ENCODE results near the gene INPP4A. TPM values are rescaled to one million over a fixed set of nuclear protein-coding genes. Genes with fewer than 3 reads are reported as not detected.

The INPP4A gene
- total RNA-seq, 4 donors from 2014 or later = 7.4 to 17.9 (median 9.4) TPM

DNA sequence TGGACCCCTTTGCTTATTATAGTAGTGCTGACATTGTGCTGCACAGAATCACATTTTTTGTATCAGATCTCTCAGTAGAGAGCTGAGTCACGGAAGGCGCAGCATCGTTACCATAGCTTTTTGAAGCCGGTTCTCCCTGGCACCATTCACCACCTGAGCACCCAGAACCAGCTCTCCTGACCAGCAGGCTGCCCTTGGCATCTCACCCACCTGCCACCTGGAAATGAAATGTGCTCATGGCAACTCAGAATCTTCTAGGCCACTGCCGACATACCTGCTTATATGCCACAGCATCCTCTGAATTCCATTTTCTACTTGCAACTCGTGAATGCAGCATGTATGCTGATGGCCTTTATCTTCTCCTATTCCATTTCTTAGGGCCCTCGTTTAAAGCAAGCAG is 100.9 kb downstream of the INPP4A start:
- H3K27me3 ChIP-seq = no peaks in the 10 kb centered on the region
- H3K4me1 ChIP-seq = no peaks in the 10 kb centered on the region
- intact Hi-C loops (cut with DNase I) = no loop called here
- TF ChIP-seq POLR2A (IDR thresholded peaks at IDR 0.05) = no peak
- TF ChIP-seq, protein P1, sequence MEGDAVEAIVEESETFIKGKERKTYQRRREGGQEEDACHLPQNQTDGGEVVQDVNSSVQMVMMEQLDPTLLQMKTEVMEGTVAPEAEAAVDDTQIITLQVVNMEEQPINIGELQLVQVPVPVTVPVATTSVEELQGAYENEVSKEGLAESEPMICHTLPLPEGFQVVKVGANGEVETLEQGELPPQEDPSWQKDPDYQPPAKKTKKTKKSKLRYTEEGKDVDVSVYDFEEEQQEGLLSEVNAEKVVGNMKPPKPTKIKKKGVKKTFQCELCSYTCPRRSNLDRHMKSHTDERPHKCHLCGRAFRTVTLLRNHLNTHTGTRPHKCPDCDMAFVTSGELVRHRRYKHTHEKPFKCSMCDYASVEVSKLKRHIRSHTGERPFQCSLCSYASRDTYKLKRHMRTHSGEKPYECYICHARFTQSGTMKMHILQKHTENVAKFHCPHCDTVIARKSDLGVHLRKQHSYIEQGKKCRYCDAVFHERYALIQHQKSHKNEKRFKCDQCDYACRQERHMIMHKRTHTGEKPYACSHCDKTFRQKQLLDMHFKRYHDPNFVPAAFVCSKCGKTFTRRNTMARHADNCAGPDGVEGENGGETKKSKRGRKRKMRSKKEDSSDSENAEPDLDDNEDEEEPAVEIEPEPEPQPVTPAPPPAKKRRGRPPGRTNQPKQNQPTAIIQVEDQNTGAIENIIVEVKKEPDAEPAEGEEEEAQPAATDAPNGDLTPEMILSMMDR (IDR thresholded peaks at IDR 0.05) = no peak
- H3K27ac ChIP-seq = no peak overlapping the region
- no peak overlapping the region for H3K4me3 ChIP-seq
- H3K36me3 ChIP-seq = peaks cover 4 to 89% (median 13%) of the 10 kb centered on the region in 3 donors
- WGBS, 2 donors = 85 to 93% methylated on average over 7 of the region's 7 CpGs
- DNase-seq = no peak
- no peaks in the 10 kb centered on the region for H3K9me3 ChIP-seq

DNA sequence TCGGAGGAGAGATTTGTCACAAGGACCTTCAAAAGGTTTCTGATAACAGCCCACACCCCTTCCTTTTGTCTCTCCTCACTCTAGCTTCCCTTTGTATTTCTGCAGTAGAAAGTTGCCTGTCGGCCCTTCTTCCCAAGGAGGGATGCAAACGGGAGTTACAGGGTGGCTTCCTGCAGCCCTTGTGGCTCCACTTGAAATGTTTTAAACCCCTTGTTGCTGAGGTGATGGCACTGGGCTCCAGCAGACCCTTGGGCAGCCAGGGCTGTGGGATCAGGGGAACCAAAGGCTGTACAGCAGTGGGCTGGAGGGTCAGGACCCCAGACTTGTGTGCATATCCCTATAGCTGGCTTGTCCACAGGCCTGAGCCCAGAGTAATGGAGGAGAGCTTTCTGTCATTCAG is 101.5 kb downstream of the INPP4A start:
- Histone ChIP-seq H3K9me3 (no peaks in the 10 kb centered on the region), H3K27ac (no peak overlapping the region), H3K4me1 (no peaks in the 10 kb centered on the region), H3K4me3 (no peak overlapping the region), H3K36me3 (peaks cover 4 to 91% (median 13%) of the 10 kb centered on the region in 3 donors), H3K27me3 (no peaks in the 10 kb centered on the region)
- DNase-seq = no peak
- no peak for TF ChIP-seq POLR2A (IDR thresholded peaks at IDR 0.05)
- TF ChIP-seq, protein P1 (IDR thresholded peaks at IDR 0.05) = no peak
- intact Hi-C loops (cut with DNase I) = no loop called here
- WGBS, 2 donors = 96 to 100% methylated on average over 1 to 3 of the region's 3 CpGs

DNA sequence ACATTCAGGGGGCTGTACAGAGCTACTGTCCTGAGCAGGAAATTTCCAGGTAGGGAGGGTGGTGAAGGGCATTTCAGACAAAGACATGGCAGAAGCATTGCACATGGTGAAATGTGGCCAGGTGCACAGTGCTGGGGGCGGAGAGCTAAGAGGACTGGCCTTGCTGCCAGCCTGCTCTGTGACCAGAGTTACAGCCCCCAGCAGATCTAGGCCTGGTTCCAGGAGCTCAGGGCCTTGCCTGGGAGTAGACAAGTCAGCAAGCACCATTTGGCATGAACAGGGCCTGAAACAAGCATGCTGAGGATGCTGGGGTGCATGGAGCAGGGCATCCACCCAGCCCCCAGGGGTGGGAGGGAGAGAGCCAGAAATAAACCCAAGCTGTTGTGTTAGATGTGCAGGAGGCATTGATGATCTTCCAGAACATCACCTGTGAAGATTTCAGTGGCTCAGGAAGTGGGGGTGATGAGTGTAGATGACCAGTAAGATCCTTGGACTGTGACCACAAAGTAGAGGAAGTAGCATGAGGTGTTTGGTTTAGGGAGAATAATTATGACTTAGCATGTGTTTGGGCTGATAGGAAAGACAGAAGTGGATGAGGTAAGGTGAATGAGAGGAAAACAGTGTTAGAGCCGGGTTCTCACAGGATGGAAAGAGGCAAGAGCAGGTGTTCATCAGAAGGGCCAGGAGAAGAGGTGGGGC is 102.6 kb downstream of the INPP4A start:
- DNase-seq = no peak
- 83 to 88% methylated on average over 1 to 2 of the region's 2 CpGs for WGBS, 2 donors
- Histone ChIP-seq H3K4me1 (no peaks in the 10 kb centered on the region), H3K4me3 (no peak overlapping the region), H3K36me3 (peaks cover 4 to 93% (median 13%) of the 10 kb centered on the region in 3 donors), H3K27me3 (no peaks in the 10 kb centered on the region), H3K9me3 (no peaks in the 10 kb centered on the region), H3K27ac (no peak overlapping the region)
- intact Hi-C loops (cut with DNase I) = no loop called here
- TF ChIP-seq POLR2A (IDR thresholded peaks at IDR 0.05) = no peak
- TF ChIP-seq, protein P1 (IDR thresholded peaks at IDR 0.05) = no peak

DNA sequence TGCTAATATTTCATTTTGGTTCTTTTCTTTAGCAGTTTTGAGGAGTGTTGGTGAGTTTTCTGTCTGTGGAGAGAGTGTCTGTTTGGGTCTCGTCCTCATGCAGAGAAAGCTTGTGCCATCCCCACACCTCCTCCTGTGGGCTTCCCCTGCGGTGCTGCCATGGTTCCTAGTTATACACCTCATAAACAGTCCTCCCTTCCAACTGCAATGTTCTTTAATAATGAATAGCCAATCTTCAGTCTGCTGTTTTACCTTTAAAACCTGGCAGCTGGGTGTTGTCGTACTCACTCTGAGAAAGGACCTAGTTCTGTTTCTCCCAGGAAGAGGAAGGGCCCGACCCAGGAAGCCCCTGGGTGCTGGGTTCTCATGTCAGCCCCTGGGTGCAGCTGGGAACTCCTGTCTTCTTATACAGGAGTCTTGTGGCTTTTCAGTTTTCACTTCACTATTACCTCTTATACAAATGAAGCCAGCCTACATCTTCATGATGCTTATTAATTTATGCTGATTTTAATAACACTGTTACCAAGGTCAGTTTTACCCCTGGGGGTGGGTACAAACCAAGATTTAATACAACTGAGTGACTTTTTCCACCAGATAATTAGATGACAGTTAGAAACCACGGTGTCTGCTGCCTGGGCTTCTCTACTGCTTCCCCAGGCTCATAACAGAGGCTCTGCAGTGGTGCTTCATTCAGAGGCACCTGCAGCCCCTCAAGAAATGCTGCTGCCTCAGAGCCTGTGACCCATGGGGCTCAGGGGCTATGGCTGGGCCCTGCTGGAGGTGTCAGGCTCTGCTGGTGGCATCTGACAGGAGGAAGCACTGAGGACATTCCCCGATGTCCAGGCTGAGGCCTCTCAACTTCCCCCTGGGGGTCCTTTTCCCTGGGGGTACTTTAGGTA is 104.5 kb downstream of the INPP4A start:
- Histone ChIP-seq H3K36me3 (peaks cover 4 to 98% (median 13%) of the 10 kb centered on the region in 3 donors), H3K27ac (no peak overlapping the region), H3K4me1 (no peaks in the 10 kb centered on the region), H3K9me3 (no peaks in the 10 kb centered on the region), H3K4me3 (no peak overlapping the region), H3K27me3 (no peaks in the 10 kb centered on the region)
- intact Hi-C loops (cut with DNase I) = no loop called here
- DNase-seq = no peak
- WGBS, 2 donors = 78 to 91% methylated on average over 4 to 5 of the region's 6 CpGs
- TF ChIP-seq, protein P1 (IDR thresholded peaks at IDR 0.05) = no peak
- no peak for TF ChIP-seq POLR2A (IDR thresholded peaks at IDR 0.05)

DNA sequence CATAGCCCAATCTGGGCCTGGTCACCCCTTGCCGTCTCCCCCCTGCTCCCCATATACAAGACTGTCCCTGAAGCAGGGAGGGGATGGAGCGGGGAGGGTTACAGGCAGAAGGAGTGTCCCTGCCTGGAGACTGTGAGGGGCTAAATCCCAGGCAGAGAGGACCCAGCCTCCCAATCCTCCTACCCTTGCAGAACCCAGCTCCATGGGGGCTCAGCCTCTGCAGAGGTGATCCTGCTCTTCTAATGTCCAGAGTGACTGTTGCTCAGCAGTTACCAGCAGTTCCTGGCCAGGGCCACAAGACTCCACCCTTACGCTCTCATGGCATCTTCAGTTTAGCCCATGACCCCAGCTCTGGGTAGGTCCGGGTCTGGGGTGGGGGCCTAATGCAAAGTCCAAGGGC is 105.5 kb downstream of the INPP4A start:
- Histone ChIP-seq H3K36me3 (peaks cover 4 to 98% (median 13%) of the 10 kb centered on the region in 3 donors), H3K4me1 (no peaks in the 10 kb centered on the region), H3K4me3 (no peak overlapping the region), H3K9me3 (no peaks in the 10 kb centered on the region), H3K27ac (no peak overlapping the region), H3K27me3 (no peaks in the 10 kb centered on the region)
- intact Hi-C loops (cut with DNase I) = no loop called here
- TF ChIP-seq, protein P1 (IDR thresholded peaks at IDR 0.05) = no peak
- no peak for TF ChIP-seq POLR2A (IDR thresholded peaks at IDR 0.05)
- DNase-seq = no peak
- WGBS, 2 donors = 67 to 86% methylated on average over 1 of the region's 4 CpGs

Data from esophagus squamous epithelium (tissue), 5 donors.